Stimulated activated CD8-positive, alpha-beta memory T cell treated with anti-CD3 and anti-CD28 coated beads, Interleukin-12 subunit alpha, Interleukin-12 subunit beta, amount 100 ng/mL, for 1 hour (primary cell): ENCODE measurements around the gene PDCD2.
"Not testable (repeated sequence)": the region's sequence is repeated elsewhere in the genome, so short reads cannot be mapped to it uniquely, and the experiment has no call there.

Experiments
- DNase-seq: peaks from one replicate; pipeline ENCODE4 v3.0.0-alpha.2; 2020; ENCODE audit warnings: low read depth

Gene PDCD2

GRCh38 chr6:170552765-170553533 is 31.5 kb downstream of the PDCD2 start, which contains the start of gene PSMB1:
Gene PSMB1 (minus strand): TSS chr6:170553307. CDS start chr6:170553242, 65 bp downstream.
- peak; percentile 73 for DNase-seq

DNA sequence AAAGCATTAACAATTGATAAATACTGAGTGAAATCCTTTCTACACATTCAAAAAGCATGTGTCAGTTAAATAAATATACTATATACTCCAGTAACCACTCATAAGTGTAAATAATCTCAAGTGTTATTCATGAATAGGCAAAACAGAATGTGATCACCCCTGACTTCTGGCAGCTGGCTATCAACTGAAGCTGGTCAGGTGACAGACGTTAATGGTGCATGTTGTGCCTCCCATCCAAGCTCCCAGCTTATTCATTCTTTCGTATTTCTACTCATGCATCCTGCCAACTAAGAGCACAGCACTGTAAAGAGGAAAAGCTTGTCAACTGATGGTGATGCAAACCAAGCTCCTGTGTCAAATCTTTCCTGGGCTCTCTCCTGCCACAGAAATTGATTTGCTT is 39.0 kb downstream of the PDCD2 start:
- no peak for DNase-seq

- DNase-seq, result no peak
Observed at GRCh38 chr6:170542031-170542719, 42.3 kb downstream of the PDCD2 start.

- DNase-seq, result no peak
Observed at GRCh38 chr6:170537329-170537728, 47.1 kb downstream of the PDCD2 start.

DNA sequence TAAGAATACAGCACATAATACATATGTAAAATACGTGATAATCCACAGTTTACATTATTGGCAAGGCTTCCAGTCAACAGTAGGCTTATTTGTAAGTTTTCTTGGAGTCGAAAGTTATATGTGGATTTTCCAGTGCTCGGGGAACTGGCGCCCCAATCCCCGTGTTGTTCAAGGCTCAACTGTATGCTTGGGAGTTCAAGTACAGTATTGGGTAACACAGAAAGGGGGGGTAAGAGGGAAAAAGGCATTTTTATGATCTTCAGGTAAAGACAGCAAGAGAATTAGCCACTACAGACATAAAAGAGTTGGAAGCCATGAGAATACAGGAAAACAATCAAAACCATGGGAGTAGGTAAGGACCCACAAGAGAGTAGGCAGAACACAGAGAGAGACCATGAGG is 47.8 kb downstream of the PDCD2 start:
- no peak for DNase-seq

DNA sequence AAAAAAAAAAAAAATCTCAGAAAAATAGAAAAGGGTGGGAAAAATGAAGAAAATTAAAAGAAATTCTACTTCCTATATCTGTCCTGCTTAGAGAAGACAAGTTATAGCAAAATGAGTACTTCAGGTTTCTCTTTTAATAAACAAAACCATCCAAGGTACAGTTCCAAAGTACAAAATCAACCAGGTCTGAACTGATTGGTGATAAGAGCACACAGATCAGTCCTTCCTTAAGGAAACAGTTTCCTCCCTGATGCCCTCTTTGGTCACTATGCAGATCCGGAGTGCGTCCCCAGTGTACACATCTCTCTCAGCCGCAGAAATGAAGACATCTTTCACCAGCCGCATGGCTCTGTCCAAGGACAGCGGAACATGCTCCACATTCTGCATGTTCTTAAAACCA is 49.4 kb downstream of the PDCD2 start:
- DNase-seq, result no peak

DNA sequence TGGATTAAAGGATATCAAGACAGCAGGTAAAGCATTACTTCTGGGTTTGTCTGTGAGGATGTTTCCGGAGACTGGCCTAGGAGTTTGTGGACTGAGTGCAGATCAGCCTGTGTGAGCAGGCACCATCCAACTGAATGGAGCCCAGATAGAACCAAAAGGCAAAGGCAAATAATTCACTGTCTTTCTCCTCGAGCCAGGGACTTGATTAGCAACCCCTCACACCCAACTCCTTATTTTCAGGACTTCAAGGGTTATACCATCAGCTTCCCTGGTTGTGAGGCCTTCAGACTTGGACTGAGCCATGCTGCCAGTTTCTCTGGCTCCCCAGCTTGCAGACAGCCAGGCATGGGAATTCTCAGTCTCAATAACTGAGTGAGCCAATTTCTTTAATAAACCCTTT is 50.6 kb downstream of the PDCD2 start:
- no peak for DNase-seq

DNA sequence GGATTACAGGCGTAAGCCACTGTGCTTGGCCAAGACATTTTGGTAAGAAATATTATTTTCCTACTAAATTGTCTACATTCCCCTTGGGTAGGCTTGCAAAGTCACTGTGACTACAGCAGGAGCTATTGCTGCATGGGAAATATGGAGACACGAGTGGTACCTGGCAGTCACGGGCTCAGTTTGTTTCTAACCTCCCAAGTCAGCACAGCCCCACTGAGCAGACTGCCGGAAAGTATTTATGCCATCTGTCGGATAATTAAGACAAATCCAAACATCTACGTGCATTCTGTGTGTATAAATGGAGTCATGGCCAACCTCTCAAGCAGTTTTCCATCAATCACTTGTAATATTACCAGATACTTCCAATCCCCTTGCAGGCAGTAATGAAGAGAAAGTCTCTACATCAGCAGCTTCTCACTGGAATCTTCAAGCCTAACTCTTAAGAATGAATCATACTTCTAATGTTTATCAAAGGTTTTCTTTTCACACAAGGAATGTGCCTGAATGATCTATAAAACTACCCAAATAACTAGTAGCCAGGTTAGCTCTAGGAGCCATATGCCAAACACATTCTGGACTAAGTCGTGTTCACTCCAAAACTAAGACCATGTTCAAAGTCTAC is 51.5 kb downstream of the PDCD2 start:
- no peak for DNase-seq

GRCh38 chr6:170529839-170530469 is 54.5 kb downstream of the PDCD2 start:
- peak; percentile 58 for DNase-seq

DNA sequence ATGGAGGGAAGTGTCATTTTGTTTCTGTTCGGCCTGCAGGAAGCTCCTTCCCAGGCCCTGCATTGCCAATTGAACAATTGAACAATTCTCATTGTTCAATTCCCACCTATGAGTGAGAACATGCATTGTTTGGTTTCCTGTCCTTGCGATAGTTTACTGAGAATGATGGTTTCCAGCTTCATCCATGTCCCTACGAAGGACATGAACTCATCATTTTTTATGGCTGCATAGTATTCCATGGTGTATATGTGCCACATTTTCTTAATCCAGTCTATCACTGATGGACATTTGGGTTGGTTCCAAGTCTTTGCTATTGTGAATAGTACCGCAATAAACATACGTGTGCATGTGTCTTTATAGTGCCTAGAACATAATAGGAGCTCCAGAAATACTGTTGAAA is 56.4 kb downstream of the PDCD2 start:
- DNase-seq, result not testable (repeated sequence)

GRCh38 chr6:170525795-170526194 is 58.6 kb downstream of the PDCD2 start:
- DNase-seq, result no peak
